ENCODE results near the gene PRR33. TPM values are rescaled to one million over a fixed set of nuclear protein-coding genes. Genes with fewer than 3 reads are reported as not detected.
"Not testable (repeated sequence)": the region's sequence is repeated elsewhere in the genome, so short reads cannot be mapped to it uniquely, and the experiment has no call there.

PRR33 gene
- total RNA-seq, 1 donor, result not detected

DNA sequence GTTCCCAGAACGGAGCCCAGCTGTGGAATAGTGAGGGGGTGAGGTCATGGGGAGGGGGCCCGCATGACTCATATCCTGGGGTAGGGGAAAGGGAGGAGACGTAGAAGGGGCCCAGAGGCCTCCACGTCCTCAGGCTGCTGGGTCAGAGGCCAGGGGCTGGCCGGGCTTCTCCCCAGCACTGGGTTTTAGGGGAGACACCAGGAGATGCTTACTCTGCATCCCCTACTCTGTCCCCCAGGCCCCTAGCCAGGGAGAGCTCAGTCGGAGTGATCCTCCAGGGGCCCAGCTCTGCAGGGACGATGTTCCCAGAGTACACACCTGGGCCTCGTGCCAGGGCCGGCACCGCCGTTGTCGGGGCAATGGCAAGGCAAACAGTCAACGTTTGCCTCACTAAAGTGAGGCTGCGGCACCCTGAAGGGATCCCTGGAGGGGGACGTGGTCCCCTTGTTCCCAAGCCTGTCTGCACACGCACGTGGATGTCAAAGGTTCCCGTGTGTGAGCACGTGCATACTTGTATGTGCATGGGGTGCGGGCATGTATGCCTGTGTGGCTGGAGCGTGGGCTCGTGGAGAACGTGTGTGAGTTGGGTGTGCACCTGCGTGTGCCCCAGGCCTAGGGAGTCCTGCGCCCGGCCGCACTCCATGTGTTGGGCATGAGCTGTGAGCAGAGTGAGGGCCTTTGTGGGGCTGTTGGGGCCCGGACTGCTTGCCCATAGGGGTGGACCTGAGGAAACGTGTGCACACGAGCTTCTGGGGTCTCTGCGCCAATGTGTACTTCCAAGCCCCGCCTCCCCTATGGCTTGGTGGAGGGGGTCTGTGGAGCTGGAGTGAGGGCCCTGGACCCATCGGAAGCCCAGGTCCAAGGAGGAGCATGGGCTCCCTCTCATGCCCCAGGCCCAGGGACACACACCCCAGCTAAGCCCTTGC is 14.2 kb downstream of the PRR33 start:
- peak; percentile 38 for DNase-seq (ENCODE audit: low read depth)
- TF ChIP-seq CTCF (IDR thresholded peaks at IDR 0.05; ENCODE audit: insufficient read depth, low read length), result no peak
- H3K4me3 ChIP-seq (ENCODE audit: low read depth, low read length), result no peak overlapping the region

DNA sequence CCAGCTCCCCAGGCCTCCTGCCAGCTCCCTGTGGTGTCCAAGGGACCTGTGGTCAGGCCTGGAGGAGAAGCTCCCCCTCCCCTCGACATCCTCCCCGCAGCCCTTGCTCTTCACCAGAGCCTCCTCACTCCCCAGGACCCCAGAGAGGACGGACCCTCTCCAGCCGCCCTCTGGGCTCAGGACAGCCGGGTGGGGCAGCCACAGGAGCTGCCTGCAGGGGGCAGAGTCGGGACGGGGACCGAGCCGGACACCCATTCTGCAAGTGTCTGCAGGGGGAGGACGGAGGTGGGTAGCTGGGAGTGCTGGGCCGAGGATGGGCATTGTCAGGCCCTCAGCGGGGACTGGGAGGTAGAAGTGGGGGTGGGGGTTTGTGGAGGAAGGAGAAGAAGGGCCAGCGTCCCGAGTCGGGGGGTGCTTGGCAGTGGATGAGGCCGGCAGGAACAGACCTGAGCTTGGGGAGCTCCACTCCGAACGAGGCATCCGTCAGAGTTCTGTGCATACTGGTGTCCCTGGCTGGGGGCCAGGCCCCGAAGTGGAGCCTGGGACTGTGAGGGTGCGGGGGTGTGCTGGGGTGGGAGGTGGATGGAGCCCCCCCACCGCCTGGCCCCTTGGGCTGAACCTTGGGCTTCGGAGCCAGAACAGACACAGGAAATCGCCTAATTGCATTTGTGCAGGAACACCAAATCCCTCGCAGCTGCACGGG is 15.2 kb downstream of the PRR33 start:
- DNase-seq (ENCODE audit: low read depth), result peak; percentile 41
- no peak overlapping the region for H3K4me3 ChIP-seq (ENCODE audit: low read depth, low read length)
- TF ChIP-seq CTCF (IDR thresholded peaks at IDR 0.05; ENCODE audit: insufficient read depth, low read length), result peak; percentile 69

DNA sequence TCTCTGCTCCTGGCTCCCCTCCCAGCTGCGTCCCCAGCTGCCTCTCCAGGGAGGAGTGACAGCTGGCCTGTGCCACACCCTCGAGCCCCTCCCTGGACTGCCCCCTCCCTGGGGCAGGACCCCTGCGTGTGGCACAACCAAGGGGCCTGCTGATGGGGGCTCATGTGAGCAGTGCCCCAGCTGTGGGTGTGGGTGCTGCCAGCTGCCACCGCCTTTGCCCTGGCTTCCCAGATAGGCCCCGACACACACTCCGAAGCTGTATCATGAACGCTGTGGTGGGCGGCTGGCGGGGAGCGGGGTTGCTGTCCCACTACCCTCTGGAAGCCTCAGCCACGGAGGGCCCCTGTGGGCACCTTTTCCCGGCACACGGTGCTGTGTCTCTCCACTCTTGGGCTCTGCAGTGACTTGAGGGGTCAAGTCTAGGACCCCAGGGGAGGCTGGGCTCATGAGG is 15.8 kb downstream of the PRR33 start:
- H3K4me3 ChIP-seq (ENCODE audit: low read depth, low read length); DNase-seq (ENCODE audit: low read depth): not testable (repeated sequence)

- no peak overlapping the region for H3K4me3 ChIP-seq (ENCODE audit: low read depth, low read length)
- TF ChIP-seq CTCF (IDR thresholded peaks at IDR 0.05; ENCODE audit: insufficient read depth, low read length), result no peak
- DNase-seq (ENCODE audit: low read depth), result no peak
These were observed 16.4 kb downstream of the PRR33 start for GRCh38 chr11:1875093-1875850.

DNA sequence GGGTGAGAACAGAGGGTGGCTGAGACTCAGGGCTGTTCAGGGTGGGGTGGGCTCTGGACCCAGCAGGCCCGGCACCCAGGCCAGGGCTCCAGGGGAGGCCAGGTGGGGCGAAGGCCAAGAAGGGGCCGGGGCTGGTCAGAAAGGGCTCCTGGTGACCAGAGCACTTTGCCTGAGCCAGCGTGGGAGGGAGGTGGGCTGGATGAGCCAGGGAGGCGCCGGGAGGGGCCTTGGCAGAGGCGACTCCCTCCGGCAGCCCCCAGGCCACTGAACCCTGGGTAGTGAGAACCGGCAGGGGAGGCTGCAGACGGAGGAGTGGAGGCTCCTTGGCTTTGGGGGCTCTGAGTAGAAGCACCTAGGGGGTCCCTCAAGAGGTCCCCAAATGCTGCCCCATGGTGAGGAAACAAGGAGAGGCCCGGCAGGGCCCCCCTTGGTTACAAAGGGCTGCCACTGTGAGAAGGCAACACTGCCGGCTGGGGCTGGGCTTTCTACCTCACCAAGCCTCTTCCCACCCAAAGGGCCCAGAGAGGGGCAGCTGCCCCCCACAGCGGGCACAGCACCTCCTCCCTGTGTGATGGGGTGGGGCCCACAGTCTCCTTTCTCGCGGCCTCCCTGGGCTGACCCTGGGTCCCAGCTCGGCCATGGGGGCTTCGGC is 17.1 kb downstream of the PRR33 start:
- H3K4me3 ChIP-seq (ENCODE audit: low read depth, low read length); DNase-seq (ENCODE audit: low read depth): not testable (repeated sequence)

GRCh38 chr11:1873813-1874150 is 17.9 kb downstream of the PRR33 start:
- DNase-seq (ENCODE audit: low read depth); H3K4me3 ChIP-seq (ENCODE audit: low read depth, low read length): not testable (repeated sequence)

- DNase-seq (ENCODE audit: low read depth), result peak; percentile 60
- no peak for TF ChIP-seq CTCF (IDR thresholded peaks at IDR 0.05; ENCODE audit: insufficient read depth, low read length)
- no peak overlapping the region for H3K4me3 ChIP-seq (ENCODE audit: low read depth, low read length)
These were observed 18.5 kb downstream of the PRR33 start for GRCh38 chr11:1873048-1873812.

All from fibroblast of the aortic adventitia (primary cell).